NCI-H345 (cell line): ENCODE data around the gene FBP1.
"Not testable (repeated sequence)": the region's sequence is repeated elsewhere in the genome, so short reads cannot be mapped to it uniquely, and the experiment has no call there.

ENCODE experiments used
- DNase-seq: peaks from one replicate; lab custom pipeline; 2025; lab: John Stamatoyannopoulos, UW

Gene FBP1

DNA sequence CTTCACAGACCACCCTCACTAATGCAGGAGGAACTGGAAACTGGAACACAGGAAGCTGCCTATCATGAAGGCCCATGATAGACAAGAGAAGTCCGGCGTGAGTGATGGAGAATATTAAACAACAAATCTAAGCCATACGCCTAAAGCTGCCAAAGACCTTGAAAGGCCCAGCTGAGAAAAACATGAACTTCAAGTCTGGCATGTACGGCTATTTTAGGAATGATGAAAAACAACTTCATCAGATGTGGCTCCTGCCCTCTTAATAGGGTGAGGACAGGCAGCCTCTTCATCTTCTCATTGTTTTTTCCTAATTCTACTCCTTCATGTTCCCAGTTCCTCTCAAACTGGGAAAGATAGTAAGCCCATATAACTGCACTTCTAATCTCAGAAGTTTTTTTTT, 20.3 kb downstream of the FBP1 start:
- no peak for DNase-seq

DNA sequence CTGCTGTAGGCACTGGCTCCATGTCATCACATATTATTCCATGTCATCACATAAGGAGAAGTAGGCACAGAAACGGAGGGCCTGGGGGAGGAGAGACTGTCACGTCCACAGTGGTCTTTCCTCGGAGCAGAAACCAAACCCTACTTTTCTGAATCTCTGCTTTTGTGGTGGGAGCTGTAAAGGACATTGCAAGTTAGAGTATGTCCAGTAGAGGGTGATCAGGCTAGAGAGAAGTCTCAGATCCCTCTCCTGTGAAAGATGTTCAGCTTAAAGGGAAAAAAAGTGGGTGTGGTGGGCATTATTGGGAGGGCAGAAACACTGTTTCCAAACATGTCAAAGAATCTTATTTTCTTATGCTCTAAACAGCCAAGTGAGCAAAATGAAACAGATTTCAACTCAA, 26.3 kb downstream of the FBP1 start:
- DNase-seq, result no peak

DNA sequence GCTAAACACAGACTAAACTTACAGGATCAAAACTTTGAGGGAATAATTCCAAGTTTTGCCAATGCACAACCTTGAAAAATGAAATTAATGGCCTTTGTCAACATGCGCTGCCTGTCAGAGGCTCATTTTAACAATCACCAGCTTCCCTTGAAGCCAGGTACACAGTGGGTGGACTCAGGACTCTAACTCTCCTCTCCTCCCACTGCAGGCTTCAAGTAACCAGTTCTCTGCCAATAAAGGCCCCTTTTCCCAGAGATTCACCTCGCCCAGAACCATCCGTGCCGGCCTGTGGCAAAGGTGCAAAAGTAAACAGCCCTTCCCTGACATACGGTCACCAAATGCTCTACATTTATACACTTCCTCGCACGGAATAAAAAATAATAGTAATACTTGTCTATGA, 27.2 kb downstream of the FBP1 start:
- DNase-seq, result no peak

DNA sequence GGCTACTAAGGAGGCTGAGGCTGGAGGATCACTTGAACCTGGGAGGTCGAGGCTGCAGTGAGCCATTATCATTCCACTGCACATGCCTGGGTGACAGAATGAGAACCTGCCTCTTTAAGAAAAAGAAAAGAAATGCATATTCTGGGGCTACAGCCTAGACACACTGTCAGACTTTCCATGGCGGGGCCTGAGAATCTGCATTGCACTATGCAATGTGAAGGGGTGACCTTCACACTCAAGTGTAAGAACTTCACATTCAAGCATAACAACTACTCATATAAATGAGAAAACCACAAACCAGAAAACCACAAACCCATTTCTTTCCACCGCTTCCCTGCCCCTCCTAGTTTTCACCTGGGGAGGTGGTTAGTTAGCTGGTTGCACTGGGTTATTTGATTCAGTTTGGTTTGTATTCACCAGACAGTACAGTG, 27.7 kb downstream of the FBP1 start:
- no peak for DNase-seq

DNA sequence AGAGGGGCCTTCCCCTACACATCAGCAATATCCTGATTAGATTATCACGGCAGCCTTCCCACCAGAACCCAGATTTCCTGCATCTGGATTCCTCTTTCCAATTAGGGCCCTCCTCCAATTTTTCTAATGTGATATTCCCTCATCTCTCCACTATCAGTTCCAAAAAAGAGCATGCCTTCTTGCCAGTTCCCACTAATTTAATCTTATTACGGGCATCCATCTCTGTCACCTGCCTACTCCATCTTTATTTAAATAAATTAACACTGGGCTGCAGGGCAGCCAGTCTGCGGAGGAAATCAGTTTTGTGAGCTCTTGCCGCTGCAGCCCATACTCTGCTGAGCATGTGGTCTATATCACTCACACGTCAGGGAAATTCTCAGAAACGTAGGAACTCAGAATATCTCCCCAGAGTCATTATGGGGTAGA, 29.1 kb downstream of the FBP1 start:
- no peak for DNase-seq

DNA sequence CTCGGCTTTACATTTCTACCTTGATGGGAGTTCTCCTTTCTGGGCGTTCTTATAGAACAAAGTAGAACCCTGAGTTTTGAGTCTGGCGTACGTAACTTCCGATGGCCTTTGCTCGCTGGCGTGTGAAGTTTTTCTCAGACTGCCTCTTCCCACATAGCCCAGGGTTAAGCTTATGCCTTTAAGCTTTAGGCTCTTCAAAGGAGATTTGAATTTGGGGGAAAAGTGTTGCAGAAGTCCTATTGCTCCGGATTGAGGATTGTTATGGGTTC, 32.0 kb downstream of the FBP1 start:
- DNase-seq, result no peak

DNA sequence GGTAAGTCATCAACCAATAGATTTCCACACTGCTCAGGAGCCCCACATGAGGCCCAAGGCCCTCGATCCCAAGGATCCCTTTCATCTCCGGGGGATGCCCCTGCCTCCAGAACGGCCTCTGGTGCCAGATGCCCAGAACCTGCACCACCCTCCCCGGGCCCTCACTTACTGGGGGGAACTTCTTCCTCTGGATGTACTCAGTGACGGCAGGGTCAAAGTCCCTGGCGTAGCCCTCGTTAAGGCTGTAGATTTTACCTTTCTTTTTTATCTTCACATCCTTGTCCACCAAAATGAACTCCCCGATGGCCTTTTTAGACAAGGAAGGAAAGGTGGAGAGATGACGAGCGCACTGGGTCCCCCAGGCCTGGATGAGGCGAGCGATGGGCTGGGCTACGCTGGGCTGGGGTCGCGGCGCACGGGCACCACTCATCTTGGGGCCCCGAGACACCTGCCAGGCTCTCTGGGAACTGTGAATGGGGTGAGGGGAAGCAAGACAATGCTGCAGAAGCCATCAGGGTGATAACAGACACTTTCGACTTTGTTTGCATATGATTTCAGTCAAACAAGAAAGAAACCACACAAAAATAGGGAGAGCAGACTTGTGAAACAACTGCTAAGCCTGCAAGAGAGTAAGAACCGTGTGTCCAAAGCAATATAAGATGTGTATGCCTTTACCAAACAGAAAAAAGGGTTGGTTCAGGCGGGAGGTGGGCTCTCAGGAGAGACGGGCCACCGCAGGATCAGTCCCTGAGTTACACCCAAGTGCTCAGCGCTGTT, 32.5 kb downstream of the FBP1 start:
- no peak for DNase-seq

DNA sequence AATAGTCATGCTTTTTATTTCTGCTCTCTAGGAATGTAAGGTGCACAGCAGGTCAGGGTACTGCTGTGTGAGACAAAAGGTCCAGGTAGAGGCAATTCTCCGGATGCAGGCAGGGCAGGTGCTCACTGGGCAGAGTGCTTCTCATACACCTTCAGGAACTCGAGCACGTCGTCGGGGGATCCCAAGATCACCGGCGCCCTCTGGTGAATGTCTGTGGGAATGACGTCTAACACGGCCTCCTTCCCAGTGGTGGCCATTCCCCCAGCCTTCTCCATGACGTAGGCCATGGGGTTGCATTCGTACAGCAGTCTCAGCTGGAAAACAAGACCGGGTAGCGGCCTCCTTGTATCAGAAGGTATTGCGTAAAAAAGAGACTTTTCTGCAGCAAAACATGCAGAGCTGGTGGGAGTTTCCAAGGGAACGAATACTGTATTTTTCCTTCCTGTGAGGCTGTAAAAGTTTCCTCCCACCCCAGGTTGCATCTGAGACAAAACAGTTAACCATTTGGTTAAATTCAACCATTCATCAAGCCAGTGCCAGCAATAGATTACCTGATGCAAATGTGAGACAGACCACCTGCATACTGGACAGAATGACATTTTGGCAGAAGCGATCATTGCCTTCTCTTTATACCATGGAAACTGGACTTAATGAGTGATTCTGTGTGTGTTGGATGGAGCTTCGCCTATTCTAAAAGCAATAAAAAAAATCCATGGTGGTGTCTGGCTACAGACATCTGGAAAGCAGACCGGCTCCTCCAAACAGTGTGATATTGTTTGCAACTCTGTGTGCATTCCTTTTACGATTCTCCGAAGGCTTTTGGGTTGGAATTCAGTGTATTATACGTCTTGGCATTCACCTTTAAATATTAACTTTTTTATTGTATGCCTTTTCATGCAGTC, 35.8 kb downstream of the FBP1 start:
- peak; percentile 0 for DNase-seq

DNA sequence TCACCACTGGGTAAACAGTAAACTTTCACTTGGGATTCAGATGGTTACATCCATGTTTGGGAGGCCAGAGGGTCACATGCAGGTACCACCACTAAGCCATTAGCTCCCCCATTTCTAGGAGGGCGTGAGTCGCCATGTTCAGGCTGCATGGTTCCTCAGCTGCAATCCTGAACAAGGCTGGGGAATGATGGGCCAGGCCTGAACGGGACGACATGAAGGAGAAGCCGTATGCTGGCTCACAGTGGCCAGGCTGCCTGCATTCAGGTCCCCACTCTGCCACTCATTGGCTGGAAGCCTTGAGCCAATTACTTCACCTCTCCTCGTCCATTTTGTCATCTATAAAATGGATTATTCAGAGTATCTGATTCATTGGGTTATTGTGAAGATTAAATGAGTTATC, 36.7 kb downstream of the FBP1 start:
- no peak for DNase-seq

DNA sequence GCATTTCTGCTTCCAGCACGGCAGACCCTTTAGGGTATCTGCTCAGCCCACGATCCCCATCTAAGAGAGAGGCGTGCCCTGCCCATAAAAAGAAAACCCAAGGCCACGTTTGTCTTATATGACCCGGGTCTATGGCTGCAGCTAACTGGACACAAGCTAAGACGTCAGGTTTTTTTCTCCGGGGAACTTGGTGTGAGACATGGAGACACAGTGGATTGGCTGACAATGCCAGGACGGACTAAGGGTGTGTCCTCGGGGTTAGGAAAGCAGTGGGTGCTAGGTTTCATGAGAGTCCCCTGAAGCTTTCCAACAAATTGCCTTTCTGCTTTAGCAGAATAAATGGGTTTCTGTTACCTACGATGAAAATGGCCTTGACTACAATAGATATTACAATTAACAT, 38.6 kb downstream of the FBP1 start:
- no peak for DNase-seq

DNA sequence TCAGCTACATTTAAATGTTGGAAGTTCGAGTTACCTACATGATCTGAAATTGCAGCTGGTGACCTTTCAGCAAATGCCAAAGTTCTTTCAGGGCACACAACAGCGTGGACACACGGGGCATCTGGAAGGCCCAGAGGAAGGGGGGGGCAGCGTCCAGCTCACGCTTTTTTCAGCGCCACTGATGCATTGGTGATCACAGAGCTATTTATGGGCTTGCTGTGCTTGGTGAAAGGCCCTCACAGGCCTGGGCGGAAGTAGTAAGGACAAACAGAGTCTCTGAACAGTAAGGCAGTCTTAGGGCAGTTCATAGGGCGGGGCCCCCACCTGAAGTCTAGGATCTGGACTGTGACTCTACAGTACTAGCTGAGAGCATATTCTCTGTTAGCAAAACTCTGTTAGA, 39.1 kb downstream of the FBP1 start:
- no peak for DNase-seq

DNA sequence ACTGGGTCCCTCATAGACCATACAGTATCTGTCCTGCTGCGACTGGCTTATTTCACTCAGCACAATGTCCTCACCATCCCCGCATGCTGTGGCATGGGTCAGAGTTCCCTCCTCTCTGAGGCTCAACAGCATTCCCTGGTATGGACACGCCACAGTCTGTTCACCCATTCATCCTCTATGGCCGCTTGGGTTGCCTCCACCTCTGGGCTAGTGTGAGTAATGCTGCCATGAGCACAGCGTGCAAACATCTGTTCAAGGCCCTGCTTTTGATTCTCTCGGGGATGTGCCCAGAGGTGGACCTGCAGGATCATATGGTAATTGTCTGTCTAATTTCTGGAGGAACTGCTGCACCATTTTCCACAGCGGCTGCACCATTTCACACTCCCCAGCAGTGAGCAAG, 40.2 kb downstream of the FBP1 start:
- DNase-seq, result no peak

DNA sequence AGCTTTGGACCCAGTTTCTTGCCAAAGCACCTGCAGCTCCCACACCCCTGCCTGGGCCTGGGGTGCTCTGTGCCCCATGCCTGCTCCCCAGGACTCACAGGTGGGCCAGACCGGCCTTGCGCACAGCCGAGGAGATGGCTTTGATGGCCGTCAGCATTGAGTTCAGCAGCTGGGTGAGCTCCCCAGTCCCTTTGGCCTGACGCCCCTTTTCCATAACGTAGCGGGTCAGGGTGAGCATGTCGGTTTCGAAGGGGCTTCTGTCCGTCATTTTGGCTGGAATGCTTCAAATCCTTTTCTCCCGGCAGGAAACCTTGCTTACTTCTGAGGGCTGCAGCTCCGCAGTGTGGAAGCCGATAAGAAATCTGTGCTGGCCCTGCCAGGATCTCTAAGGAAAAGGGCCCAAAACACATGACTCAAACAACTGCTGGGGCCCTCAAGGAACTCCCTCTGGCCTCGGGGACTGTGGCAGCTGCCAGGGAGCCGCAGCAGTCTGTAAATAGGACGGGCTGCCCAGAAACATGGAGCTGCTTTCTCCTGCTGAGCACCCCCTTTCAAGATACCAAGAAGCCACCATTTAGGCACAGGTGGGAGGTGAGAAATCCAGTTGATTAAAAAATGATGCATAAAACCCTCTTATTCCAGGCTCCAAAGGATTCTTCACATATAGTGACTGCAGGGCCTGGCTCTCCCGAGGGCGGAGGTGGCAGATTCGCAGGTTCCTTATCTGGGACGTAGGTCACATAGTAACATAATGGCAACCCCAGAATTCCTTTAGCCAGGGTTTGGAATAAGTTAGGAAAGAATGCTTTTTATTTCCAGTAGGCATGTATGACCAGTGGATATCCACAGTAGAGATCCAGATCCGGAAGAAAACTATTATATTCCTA, 45.6 kb downstream of the FBP1 start, which contains the start of gene FBP2:
FBP2 (minus strand) TSS at position 366 of the 887 bp plus-strand sequence; CDS start at position 268, 98 bp downstream.
- DNase-seq, result no peak

DNA sequence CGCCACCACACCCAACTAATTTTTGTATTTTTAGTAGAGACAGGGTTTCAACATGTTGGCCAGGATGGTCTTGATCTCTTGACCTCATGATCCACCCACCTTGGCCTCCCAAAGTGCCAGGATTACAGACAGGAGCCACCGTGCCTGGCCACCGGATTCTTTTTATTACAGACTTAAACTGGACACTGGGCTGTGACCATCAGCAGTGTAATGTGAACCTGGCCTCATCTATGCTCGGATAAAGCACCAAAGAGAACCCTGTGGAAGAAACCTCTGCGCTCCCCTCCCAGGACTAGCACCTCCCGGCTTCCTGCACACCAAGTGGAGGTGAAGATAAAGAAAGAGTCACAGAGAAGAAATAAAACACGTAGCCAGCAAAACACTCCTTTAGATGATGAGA, 46.6 kb downstream of the FBP1 start:
- not testable (repeated sequence) for DNase-seq

DNA sequence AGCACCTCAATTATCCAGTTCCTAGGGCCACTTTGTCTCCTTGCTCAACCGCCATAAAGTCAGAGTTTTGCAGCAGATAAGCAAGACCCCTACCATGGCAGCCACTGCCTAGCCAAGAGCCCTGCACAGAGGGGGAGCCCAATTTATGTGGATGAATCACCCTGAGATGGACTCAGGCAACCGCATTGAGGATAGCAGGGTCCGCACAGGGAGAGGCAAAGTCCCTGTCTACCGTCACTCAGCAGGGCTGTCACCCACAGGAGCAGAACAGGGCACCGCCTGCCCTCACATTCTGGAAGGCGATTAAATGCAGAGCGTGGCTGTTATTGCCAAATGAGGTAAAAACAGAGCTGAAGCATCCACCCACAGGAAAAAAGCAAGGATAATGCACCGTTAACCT, 47.4 kb downstream of the FBP1 start:
- DNase-seq, result no peak

DNA sequence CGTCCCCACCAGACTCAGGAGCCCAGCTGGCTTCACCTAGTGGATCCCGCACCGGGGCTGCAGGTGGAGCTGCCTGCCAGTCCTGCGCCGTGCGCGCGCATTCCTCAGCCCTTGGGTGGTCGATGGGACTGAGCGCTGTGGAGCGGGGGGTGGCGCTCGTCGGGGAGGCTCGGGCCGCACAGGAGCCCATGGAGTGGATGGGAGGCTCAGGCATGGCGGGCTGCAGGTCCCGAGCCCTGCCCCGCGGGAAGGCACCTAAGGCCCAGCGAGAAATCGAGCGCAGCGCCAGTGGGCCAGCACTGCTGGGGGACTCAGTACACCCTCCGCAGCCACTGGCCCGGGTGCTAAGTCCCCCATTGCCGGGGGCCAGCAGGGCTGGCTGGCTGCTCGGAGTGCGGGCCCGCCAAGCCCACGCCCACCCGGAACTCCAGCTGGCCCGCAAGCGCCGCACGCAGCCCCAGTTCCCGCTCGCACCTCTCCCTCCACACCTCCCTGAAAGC, 48.2 kb downstream of the FBP1 start:
- not testable (repeated sequence) for DNase-seq

DNA sequence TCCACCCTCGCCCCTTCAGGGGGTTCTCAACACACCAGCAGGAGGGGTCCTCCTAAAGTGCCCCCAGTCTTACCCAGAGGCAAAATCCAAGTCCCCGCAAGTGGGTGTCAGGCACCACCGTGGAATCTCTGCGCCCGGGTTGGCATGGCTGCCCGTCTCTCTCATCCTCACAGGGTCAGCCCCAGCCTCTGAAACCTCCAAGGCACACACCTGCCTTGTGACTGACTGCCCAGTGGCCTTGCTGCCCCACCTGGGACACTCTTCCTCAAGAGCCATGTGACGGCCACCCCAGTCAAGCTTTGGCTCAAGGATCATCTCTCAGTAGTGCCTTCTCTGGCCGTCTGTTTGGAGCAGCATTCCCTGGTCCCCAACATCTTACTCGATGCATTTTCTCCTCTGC, 50.6 kb downstream of the FBP1 start:
- DNase-seq, result no peak

DNA sequence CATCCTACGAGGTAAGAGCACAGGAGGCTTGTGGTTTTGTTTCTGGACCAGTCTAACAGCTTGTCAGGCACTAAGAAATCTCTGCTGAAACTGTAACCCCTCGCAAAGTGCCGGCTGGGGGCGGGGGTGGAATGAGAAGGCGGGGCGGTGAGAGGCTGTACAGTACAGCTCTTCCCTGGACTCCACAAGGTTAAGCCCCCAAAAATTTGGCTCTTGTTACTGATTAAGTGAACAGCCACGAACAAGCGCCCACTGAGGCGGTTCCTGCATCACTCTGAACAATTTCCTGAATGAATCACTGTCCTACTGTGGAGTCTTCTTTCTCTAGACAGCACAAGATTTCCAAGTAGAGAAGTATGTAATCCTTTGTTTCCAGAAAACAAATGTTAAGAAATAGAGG, 52.5 kb downstream of the FBP1 start:
- no peak for DNase-seq

DNA sequence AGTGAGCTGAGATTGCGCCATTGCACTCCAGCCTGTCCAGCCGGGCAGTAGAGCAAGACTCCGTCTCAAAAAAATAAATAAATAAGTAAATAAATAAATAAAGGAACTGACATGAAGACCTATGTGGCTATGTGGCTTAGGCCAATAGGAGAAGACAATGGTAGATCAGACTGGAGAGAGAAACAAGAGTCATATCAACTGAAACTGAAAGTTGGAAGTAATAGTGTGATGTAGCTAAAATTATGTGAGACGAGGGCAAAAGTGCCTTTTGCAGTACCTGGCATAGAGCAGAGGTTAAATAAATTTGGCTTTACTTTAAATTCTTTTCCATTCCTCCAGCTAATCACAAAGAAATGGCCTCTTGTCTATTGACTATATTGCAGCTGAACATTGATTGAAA, 53.0 kb downstream of the FBP1 start:
- DNase-seq, result no peak

DNA sequence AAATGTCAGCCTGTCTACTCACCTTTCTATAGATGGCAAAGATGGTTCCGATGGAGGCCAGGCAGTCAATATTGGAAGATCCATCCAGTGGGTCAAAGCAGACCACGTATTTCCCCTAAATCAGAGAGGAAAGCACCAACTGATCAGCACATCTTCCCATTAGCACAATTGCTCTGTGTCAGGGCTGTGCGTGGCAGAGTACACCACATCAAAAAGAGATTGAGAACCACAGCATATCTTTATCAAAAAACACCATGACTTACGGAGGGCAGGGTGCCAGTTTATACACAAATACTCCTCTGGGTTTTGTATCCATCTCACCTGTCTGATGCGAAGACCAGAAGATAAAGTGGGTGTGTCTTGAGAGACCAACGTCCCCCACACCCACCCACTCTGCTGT, 54.8 kb downstream of the FBP1 start:
- DNase-seq, result no peak

DNA sequence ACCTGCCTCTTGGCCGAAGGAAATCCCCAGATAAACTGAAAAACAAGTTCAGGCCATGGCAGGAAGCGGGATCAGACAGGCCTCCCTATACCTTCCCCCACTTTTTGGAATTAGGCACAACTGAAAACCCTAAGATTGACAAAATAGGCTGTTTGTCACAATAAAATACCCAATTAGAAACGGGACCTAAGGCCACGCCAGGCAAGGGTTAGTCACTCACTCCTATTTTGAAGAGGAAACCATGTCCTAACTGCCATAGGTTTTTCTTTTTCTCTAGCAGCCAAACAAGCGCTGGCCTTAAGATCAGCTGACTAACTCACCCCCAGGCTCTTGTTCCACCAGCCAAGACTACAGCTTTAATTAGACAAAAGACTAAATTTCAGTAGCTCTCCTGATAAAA, 57.6 kb downstream of the FBP1 start:
- no peak for DNase-seq

DNA sequence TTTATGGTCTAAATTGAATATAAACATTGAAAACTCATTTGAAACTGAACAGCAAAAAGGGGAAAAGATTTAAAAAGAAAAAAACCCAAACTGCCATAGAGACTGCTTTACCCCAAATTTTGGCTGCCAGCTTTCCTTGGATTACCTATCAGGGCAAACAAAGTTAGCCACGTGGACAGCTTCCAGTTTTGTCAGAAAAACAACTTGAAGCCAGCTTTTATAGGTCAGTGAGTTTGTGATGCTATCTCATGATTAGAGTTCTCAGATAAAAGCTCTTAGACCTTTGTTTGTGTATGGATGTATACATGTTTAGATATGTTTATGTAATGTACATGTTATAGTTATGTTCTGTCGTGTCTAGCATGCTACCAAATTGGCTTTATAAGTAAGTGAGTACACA, 61.7 kb downstream of the FBP1 start:
- no peak for DNase-seq
